Tibial artery (tissue), 4 donors: ENCODE results near the gene C1QTNF8.

ENCODE experiments used
- DNase-seq, 2 donors: peaks; one replicate each; pipeline ENCODE4 v3.0.0-alpha.2; 2019
- H3K27ac ChIP-seq, 2 donors: fragments of 200-600 bp; sonication (generic) in 1 of 2; 1 replicate in 1 of 2; 2 replicates in 1 of 2; pipeline ENCODE4 v1.5.1; 2018 to 2019; ENCODE audit warnings: mild to moderate bottlenecking in 1 of 2
- H3K27me3 ChIP-seq, 2 donors: fragments of 200-600 bp; sonication (generic) in 1 of 2; one replicate each; pipeline versions ENCODE4 v1.5.1 to v1.6.0; 2016 to 2019
- H3K36me3 ChIP-seq, 3 donors: fragments of 200-600 bp; sonication (generic) in 2 of 3; one replicate each; pipeline ENCODE4 v1.5.1; 2016 to 2019; ENCODE audit warnings: mild to moderate bottlenecking in 2 of 3
- H3K4me1 ChIP-seq, 4 donors: fragments of 200-600 bp; sonication (generic) in 2 of 4; 1 replicate in 3 of 4; 2 replicates in 1 of 4; pipeline ENCODE4 v1.5.1; 2016 to 2019
- H3K4me3 ChIP-seq, 2 donors: fragments of 200-600 bp; sonication (generic) in 1 of 2; 1 replicate in 1 of 2; 2 replicates in 1 of 2; pipeline ENCODE4 v1.5.1; 2018 to 2019; ENCODE audit warnings: mild to moderate bottlenecking in 2 of 2
- H3K9me3 ChIP-seq, 3 donors: fragments of 200-600 bp; sonication (generic) in 1 of 3; one replicate each; pipeline ENCODE4 v1.5.1; 2016 to 2019
- intact Hi-C: fragments of 100-400 bp; cut with DNase I; formaldehyde crosslinking; loops from one replicate; pipeline ENCODE4 v1.15.0; 2023; ENCODE audit warnings: low total_unique reads
- TF ChIP-seq, protein P1 (sequence below), 2 experiments: fragments of 200-600 bp in 1 of 2; fragments of 450-650 bp in 1 of 2; IDR thresholded peaks; one replicate each; pipeline ENCODE4 v1.5.1; 2017 to 2019; ENCODE audit warnings: antibody characterized with exemption in 2 of 2, mild to moderate bottlenecking in 1 of 2, moderate library complexity in 1 of 2

The C1QTNF8 gene

DNA sequence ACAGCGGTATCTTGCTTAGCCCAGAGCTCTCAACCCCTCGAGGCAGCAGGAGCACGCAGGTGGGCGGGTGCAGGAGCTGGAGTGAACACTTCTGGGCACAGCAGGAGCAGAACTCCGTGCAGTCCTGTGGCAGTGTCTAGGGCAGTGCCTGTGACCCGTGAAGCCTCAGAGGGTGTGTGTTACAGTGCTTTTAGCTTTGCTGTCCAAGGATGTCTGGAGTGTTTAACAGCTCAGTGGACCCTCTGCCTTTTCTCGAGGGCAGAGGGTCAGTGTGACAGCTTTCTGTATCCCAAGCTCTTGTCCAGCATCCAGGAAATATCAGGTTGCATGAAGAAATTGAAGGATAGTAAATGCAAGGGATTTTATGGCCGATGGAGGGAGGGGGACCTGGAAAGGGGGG lies 39.8 kb downstream of the C1QTNF8 start:
- Histone ChIP-seq H3K36me3 (no peaks in the 10 kb centered on the region), H3K4me1 (peaks cover 0 to 14% (median 10%) of the 10 kb centered on the region in 4 donors), H3K9me3 (peaks cover 0 to 14% (median 9%) of the 10 kb centered on the region in 3 donors), H3K4me3 (no peak overlapping the region), H3K27me3 (peaks cover 0 to 72% of the 10 kb centered on the region in 2 donors), H3K27ac (no peak overlapping the region)
- TF ChIP-seq, protein P1, sequence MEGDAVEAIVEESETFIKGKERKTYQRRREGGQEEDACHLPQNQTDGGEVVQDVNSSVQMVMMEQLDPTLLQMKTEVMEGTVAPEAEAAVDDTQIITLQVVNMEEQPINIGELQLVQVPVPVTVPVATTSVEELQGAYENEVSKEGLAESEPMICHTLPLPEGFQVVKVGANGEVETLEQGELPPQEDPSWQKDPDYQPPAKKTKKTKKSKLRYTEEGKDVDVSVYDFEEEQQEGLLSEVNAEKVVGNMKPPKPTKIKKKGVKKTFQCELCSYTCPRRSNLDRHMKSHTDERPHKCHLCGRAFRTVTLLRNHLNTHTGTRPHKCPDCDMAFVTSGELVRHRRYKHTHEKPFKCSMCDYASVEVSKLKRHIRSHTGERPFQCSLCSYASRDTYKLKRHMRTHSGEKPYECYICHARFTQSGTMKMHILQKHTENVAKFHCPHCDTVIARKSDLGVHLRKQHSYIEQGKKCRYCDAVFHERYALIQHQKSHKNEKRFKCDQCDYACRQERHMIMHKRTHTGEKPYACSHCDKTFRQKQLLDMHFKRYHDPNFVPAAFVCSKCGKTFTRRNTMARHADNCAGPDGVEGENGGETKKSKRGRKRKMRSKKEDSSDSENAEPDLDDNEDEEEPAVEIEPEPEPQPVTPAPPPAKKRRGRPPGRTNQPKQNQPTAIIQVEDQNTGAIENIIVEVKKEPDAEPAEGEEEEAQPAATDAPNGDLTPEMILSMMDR (IDR thresholded peaks at IDR 0.05) = no peak
- no peak for DNase-seq
- intact Hi-C loops = loop anchor here (2.0 to 10.0 kb wide), 4 partner anchors 47 to 344 kb away; no protein-coding TSS in a partner anchor

DNA sequence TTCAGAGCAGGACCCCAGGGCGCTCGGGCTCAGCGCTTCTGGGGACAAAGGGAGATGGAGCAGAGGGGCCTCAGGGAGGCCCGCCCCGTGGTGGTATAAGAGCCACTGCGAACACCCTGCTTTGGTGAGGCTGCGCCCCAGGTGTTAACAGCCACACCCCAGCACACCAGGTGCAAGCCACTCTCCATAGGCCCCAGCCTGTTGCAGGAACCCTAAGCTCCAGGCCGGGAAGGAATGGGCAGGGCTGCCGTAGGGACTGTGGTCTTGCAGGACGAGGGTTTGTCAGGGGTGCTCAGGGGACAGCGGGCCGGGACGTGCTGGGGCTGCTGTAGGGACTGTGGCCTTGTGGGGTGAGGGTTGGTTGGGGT lies 40.5 kb downstream of the C1QTNF8 start:
- TF ChIP-seq, protein P1 (IDR thresholded peaks at IDR 0.05) = no peak
- no peak overlapping the region for H3K4me3 ChIP-seq
- H3K4me1 ChIP-seq = peaks cover 0 to 14% (median 10%) of the 10 kb centered on the region in 4 donors
- intact Hi-C loops = loop anchor here (5.0 to 10.0 kb wide), 3 partner anchors 142 to 343 kb away; no protein-coding TSS in a partner anchor
- no peak for DNase-seq
- H3K9me3 ChIP-seq = peaks cover 0 to 14% (median 9%) of the 10 kb centered on the region in 3 donors
- H3K36me3 ChIP-seq = no peaks in the 10 kb centered on the region
- H3K27ac ChIP-seq = no peak overlapping the region
- H3K27me3 ChIP-seq = peaks cover 0 to 74% of the 10 kb centered on the region in 2 donors

DNA sequence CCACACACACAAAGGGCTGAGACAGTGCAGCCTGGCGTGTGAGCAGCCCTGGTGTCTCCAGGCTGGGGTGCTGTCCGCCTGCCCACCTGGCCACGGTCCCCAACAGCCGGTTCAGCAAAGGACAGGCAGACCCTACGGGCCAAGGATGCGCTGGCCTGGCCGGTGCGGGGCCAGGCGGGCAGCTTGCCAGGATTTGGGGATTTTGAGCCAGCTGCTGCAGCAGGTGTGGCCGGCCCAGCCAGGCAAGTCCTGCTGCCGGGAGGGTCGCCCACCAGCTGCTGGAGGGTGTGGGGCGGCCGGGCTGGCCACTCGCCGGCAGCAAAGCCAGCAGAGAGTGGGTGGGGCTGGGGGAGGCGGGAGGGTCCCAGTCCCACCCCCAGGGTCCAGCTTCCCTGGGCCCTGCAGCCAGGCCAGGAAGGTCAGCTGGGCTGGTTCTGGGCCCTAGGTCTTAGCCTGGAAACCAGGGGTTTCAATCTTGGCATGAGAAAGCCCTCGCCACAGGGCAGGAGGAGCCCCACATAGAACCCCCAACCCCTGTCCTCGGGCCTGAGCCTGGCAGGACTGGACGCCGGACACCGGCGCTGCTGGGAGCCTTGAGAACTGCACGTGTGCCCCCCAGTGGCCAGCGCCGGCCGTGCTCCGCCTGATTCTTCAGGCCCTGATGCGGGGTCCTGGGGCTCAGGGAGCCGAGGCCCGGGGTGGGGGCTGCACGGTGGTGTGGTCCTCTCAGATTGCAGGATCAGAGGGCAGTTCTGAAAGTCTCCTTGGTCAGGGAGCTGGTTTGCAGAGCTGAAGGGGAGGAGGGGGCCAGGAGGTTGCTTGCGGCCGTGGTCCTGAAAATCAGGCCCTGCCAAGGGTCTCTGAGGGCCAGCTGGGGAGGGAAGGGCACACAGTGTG lies 41.1 kb downstream of the C1QTNF8 start:
- TF ChIP-seq, protein P1 (IDR thresholded peaks at IDR 0.05) = peak; percentile 73 to 75
- peaks cover 0 to 80% of the 10 kb centered on the region in 2 donors for H3K27me3 ChIP-seq
- peaks cover 0 to 14% (median 9%) of the 10 kb centered on the region in 3 donors for H3K9me3 ChIP-seq
- no peaks in the 10 kb centered on the region for H3K36me3 ChIP-seq
- no peak overlapping the region for H3K4me3 ChIP-seq
- intact Hi-C loops = loop anchor here (5.0 to 10.0 kb wide), 3 partner anchors 142 to 343 kb away; no protein-coding TSS in a partner anchor
- H3K27ac ChIP-seq = no peak overlapping the region
- no peak for DNase-seq
- peaks cover 0 to 14% (median 10%) of the 10 kb centered on the region in 4 donors for H3K4me1 ChIP-seq

DNA sequence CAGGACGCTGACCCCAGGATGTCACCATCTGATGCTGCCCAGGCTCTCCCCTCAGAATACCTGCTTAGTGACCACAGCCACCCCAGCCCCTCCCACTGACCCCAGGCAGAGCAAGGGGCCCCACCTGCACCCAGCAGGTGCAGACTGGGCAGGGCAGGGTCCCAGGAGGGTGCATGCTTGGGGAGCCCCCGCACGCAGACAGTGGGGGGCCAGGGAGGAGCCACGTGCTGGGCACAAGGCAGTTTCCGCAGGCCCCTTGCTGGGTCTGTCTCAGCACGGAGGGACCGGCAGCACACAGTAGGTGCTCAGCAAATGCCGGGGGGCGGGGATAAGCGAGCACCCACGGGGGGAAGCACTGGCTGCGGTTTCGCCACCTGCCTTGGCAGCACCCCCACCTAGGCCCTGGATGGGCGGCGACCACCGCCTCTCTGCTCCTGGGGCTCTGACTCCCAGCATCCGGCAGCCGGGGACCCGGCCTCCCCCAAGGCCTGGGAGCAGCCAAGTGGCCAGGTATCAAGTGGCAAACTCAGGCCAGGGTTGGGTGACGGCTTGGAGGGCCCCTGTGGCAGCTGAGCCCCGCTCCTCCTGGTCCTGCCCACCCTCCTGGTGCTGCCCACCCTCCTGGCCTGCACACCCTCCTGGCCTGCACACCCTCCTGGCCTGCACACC lies 42.2 kb downstream of the C1QTNF8 start:
- peaks cover 0 to 91% of the 10 kb centered on the region in 2 donors for H3K27me3 ChIP-seq
- no peak overlapping the region for H3K27ac ChIP-seq
- H3K36me3 ChIP-seq = no peaks in the 10 kb centered on the region
- H3K9me3 ChIP-seq = peaks cover 0 to 9% (median 9%) of the 10 kb centered on the region in 3 donors
- intact Hi-C loops = loop anchor here (10.0 kb wide), 1 partner anchor 239 kb away; no protein-coding TSS in a partner anchor
- H3K4me1 ChIP-seq = peaks cover 0 to 14% (median 10%) of the 10 kb centered on the region in 4 donors
- no peak overlapping the region for H3K4me3 ChIP-seq
- TF ChIP-seq, protein P1 (IDR thresholded peaks at IDR 0.05) = no peak
- no peak for DNase-seq

DNA sequence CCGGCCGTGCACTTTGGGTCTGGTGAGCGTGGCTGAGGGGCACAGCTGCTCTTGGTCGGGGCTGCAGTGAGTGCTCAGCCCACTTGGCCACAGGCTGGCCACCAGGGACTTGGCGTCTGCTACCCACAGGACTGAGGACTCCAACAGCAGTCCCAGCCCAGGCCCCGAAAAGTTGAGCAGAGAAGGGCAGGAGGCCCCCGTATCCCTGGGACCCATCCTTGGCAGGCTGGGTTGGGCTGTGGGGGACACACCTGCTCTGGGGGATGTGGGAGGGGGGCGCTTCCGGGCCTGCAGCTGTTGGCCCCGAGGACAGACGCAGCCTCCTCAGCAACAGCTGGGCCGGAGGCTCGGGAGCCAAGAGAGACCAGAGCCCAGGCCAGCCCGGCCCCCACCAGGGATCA lies 42.9 kb downstream of the C1QTNF8 start:
- no peak for DNase-seq
- no peak overlapping the region for H3K27ac ChIP-seq
- no peaks in the 10 kb centered on the region for H3K36me3 ChIP-seq
- peaks cover 0 to 21% (median 14%) of the 10 kb centered on the region in 4 donors for H3K4me1 ChIP-seq
- H3K27me3 ChIP-seq = peaks cover 0 to 94% of the 10 kb centered on the region in 2 donors
- peaks cover 0 to 9% (median 9%) of the 10 kb centered on the region in 3 donors for H3K9me3 ChIP-seq
- TF ChIP-seq, protein P1 (IDR thresholded peaks at IDR 0.05) = no peak
- H3K4me3 ChIP-seq = no peak overlapping the region
- intact Hi-C loops = loop anchor here (10.0 kb wide), 1 partner anchor 238 kb away; no protein-coding TSS in a partner anchor
